Parathyroid adenoma (tissue), 2 donors: Measurements from ENCODE around the gene PACRG.

Source experiments
- H2AFZ ChIP-seq: fragments of 300-600 bp; sonication (generic); one replicate; pipeline ENCODE4 v1.7.0; 2017; ENCODE audit warnings: antibody characterized with exemption, mild to moderate bottlenecking
- H3K27ac ChIP-seq: fragments of 300-600 bp; sonication (generic); one replicate; pipeline ENCODE4 v1.7.0; 2017
- H3K27me3 ChIP-seq: fragments of 300-600 bp; sonication (generic); one replicate; pipeline ENCODE4 v1.7.0; 2017; ENCODE audit warnings: low read length; ENCODE audit not compliant: control insufficient read depth, insufficient read depth
- H3K36me3 ChIP-seq: fragments of 300-600 bp; sonication (generic); one replicate; pipeline ENCODE4 v1.7.0; 2017; ENCODE audit warnings: low read length; ENCODE audit not compliant: control insufficient read depth, insufficient read depth
- H3K4me1 ChIP-seq: fragments of 300-600 bp; sonication (generic); one replicate; pipeline ENCODE4 v1.7.0; 2017; ENCODE audit warnings: control low read depth
- H3K4me2 ChIP-seq: fragments of 300-600 bp; sonication (generic); one replicate; pipeline ENCODE4 v1.7.0; 2017; ENCODE audit warnings: low read length
- H3K4me3 ChIP-seq: fragments of 300-600 bp; sonication (generic); one replicate; pipeline ENCODE4 v1.7.0; 2017; ENCODE audit warnings: low read depth, low read length
- H3K79me2 ChIP-seq: fragments of 300-600 bp; sonication (generic); one replicate; pipeline ENCODE4 v1.7.0; 2017; ENCODE audit warnings: control low read depth
- H3K9ac ChIP-seq: fragments of 300-600 bp; sonication (generic); one replicate; pipeline ENCODE4 v1.7.0; 2017; ENCODE audit warnings: mild to moderate bottlenecking
- H3K9me3 ChIP-seq: fragments of 300-600 bp; sonication (generic); one replicate; pipeline ENCODE4 v1.7.0; 2017; ENCODE audit warnings: low read length; ENCODE audit not compliant: control insufficient read depth
- TF ChIP-seq, protein P1 (sequence below): fragments of 300-600 bp; sonication (generic); IDR thresholded peaks from one replicate; pipeline ENCODE4 v1.7.0; 2017; ENCODE audit warnings: antibody characterized with exemption, mild to moderate bottlenecking
- donor health status: primary hyperparathyroidism.

The PACRG gene

DNA sequence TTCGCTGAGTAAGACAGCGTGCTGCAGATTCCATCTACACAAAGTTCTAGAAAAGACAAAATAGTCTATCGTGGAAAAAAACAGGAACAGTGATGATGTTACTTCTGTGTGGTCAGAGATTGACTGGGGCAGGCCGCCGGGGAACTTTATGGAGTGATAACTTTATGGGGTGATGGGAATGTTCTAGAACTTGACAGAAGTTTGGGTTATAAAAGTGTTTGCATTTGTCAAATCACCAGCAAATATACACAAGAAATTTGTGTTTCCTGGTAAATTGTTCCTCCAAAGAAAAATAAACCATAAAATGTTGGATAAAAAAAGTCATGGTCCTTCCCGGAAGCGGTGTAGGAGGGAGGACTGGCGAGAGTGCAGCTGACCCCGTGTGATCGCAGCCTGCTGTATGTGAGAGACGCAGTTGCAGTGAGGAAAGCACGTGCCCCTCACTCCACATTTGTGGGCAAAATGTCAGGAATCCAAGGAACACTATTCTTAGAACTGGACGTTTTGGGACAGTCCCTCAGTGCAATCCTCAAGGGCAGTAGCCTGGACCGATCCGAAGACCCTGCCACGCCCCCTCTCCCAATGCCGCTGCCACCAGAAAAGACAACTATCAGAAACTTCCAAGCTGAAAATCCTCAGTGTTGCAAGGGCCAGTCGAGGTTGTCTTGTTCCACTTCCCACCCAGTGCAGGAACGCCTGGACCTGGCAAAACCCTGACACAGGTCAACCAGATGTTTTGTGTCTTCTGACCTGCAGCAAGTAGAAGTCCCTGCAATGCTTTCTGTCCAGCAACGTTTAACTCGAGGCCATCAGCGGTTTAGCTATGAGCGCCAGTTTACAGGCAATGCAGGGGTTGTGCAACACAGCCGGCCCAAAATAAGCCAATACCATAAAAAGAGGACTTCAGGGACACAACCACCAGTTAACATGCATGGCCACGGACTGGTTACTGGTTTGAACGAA is 606.2 kb downstream of the PACRG start:
- no peak overlapping the region for H2AFZ ChIP-seq
- no peak overlapping the region for H3K4me3 ChIP-seq
- H3K27me3 ChIP-seq: no peaks in the 10 kb centered on the region
- H3K27ac ChIP-seq: no peak overlapping the region
- TF ChIP-seq, protein P1, sequence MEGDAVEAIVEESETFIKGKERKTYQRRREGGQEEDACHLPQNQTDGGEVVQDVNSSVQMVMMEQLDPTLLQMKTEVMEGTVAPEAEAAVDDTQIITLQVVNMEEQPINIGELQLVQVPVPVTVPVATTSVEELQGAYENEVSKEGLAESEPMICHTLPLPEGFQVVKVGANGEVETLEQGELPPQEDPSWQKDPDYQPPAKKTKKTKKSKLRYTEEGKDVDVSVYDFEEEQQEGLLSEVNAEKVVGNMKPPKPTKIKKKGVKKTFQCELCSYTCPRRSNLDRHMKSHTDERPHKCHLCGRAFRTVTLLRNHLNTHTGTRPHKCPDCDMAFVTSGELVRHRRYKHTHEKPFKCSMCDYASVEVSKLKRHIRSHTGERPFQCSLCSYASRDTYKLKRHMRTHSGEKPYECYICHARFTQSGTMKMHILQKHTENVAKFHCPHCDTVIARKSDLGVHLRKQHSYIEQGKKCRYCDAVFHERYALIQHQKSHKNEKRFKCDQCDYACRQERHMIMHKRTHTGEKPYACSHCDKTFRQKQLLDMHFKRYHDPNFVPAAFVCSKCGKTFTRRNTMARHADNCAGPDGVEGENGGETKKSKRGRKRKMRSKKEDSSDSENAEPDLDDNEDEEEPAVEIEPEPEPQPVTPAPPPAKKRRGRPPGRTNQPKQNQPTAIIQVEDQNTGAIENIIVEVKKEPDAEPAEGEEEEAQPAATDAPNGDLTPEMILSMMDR: no peak
- H3K36me3 ChIP-seq: no peaks in the 10 kb centered on the region
- no peak overlapping the region for H3K9ac ChIP-seq
- H3K9me3 ChIP-seq: no peaks in the 10 kb centered on the region
- no peak overlapping the region for H3K4me2 ChIP-seq
- H3K4me1 ChIP-seq: no peaks in the 10 kb centered on the region
- no peaks in the 10 kb centered on the region for H3K79me2 ChIP-seq

DNA sequence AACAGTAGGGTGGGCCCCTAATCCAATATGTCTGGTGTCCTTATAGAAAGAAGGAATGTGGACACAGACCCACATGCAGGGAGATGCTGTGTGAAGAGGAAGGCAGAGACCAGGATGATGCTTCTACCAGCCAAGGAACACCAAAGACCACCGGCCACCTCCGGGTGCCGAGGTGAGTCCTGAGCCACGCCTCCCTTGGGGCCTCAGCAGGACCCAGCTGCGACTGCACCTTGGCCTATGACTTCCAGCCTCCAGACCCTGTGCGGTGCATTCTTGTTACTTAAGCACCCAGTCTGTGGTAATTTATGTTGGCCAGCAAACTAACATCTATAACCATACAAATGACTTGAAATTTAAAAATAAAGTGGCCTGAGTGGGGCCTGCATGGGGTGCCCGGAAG is 607.3 kb downstream of the PACRG start:
- TF ChIP-seq, protein P1: no peak
- no peak overlapping the region for H2AFZ ChIP-seq
- H3K9ac ChIP-seq: no peak overlapping the region
- H3K9me3 ChIP-seq: no peaks in the 10 kb centered on the region
- no peaks in the 10 kb centered on the region for H3K79me2 ChIP-seq
- H3K4me2 ChIP-seq: no peak overlapping the region
- no peaks in the 10 kb centered on the region for H3K27me3 ChIP-seq
- no peaks in the 10 kb centered on the region for H3K4me1 ChIP-seq
- H3K4me3 ChIP-seq: no peak overlapping the region
- H3K36me3 ChIP-seq: no peaks in the 10 kb centered on the region
- H3K27ac ChIP-seq: peak overlapping the region; percentile 49

DNA sequence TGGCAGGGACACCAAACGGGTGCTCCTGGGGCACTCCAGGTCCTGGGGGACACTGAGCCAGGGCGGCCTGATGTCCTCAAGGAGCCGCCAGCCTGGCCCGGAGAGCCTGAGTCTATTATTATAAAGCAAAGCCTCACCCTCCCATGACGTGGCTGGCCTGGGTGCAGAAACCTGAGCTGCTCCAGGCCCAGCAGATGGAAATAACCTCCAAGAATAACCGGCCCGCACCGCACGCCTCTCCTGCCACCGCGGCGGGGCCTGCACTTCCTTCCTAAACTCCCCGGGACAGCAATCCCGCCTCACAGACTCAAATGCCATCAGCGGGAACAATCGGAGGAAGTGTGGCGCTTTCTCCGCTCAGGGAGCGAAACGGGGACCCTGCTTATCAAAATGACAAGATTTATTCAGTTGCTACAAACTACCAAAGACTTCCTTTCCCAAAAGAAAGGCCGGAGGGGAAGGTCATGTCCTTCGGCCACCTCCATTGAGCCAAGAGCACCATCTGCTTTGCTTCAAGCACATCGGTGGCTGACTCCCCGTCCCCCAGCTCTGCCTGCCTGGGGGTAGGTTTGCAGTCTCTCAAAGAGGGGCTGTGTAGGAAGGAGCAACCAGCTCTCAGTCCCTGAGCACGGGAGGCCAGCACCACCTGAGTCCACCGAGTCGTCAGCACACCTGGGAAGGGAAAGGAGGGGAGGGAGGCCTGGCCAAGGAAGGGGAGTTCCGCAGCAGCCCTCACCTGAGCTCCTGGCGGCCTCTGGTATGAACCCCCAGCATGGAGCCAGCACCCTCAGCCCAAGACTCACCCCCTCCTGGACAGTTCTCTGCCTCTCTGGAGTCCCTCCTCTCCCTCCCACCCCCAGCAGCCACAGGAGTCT is 608.1 kb downstream of the PACRG start:
- no peaks in the 10 kb centered on the region for H3K9me3 ChIP-seq
- no peaks in the 10 kb centered on the region for H3K79me2 ChIP-seq
- H3K4me1 ChIP-seq: no peaks in the 10 kb centered on the region
- H2AFZ ChIP-seq: peak overlapping the region; percentile 30
- H3K4me3 ChIP-seq: no peak overlapping the region
- H3K36me3 ChIP-seq: no peaks in the 10 kb centered on the region
- TF ChIP-seq, protein P1: no peak
- no peak overlapping the region for H3K4me2 ChIP-seq
- peak overlapping the region; percentile 49 for H3K27ac ChIP-seq
- no peaks in the 10 kb centered on the region for H3K27me3 ChIP-seq
- no peak overlapping the region for H3K9ac ChIP-seq

DNA sequence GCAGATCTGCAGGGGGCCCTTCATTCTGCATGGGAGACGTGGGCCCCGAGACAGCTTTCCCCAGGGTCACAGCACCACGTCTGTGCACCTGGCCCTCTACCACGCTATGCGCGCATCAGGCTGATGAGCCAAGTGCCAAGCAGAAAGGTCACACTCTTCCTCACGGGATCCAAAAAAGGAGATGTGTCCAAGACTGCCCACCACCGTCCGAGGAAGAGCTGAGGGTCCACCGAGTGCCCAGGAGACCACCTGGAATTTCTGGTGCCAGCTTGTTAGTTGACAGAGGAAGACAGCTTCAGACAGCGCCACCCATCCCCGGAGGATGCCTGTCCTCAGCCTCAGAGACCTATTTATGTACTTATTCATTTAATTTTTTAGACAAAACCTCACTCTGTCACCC is 609.2 kb downstream of the PACRG start:
- TF ChIP-seq, protein P1: no peak
- no peaks in the 10 kb centered on the region for H3K4me1 ChIP-seq
- no peak overlapping the region for H2AFZ ChIP-seq
- H3K36me3 ChIP-seq: no peaks in the 10 kb centered on the region
- no peaks in the 10 kb centered on the region for H3K79me2 ChIP-seq
- H3K9me3 ChIP-seq: no peaks in the 10 kb centered on the region
- no peak overlapping the region for H3K9ac ChIP-seq
- no peak overlapping the region for H3K4me3 ChIP-seq
- no peak overlapping the region for H3K27ac ChIP-seq
- H3K4me2 ChIP-seq: no peak overlapping the region
- H3K27me3 ChIP-seq: no peaks in the 10 kb centered on the region
